K562 (cell line): ENCODE measurements around the gene YY1AP1. TPM values are rescaled to one million over a fixed set of nuclear protein-coding genes. Genes with fewer than 3 reads are reported as not detected.
"Not testable (repeated sequence)": the region's sequence is repeated elsewhere in the genome, so short reads cannot be mapped to it uniquely, and the experiment has no call there.

ENCODE experiments used
- ATAC-seq: fragments of 200-7000 bp; cut with Tn5 transposase; 3 replicates; pipeline ENCODE4 v1.9.1; 2020; ENCODE audit warnings: moderate library complexity
- BruUV-seq: library from RNA; stranded (reverse); fragments of 400-500 nt; replicated peaks from 2 replicates; lab custom pipeline; 2021; lab: Mats Ljungman, UMichigan
- CTCF ChIA-PET: fragments of 300-600 bp; formaldehyde crosslinking; extraction: SDS; loops from one replicate; lab custom pipeline; 2021; ENCODE audit warnings: low intra/inter-chr PET ratio; lab: Yijun Ruan, JAX
- POLR2A ChIA-PET: fragments of 300-600, 350-650 bp; sonication (Branson Sonifier 250); formaldehyde crosslinking; extraction: SDS; loops from one replicate; lab custom pipeline; 2021; ENCODE audit warnings: antibody characterized with exemption, inconsistent platforms; lab: Yijun Ruan, JAX
- DNase-seq, 4 experiments: peaks; one replicate each; pipeline versions ENCODE4 v3.0.0 to v3.0.0-alpha.2; 2011 to 2018; ENCODE audit warnings: low spot score in 3 of 4, mixed read lengths in 3 of 4; ENCODE audit errors: extremely low read depth in 1 of 4
- FAIRE-seq: peaks from 2 replicates; lab custom pipeline; 2011; peaks lifted over from hg19 to GRCh38; lab: Jason Lieb, UNC
- H2AFZ ChIP-seq: 2 replicates; pipeline ENCODE4 v1.6.0; 2011; ENCODE audit warnings: low read depth, low read length, control low read depth, inconsistent platforms
- H3K27ac ChIP-seq: fragments of 200-600 bp; 3 replicates; pipeline ENCODE4 v1.8.0; 2011; ENCODE audit warnings: low read depth, mild to moderate bottlenecking, control low read depth, inconsistent platforms, low read length, moderate library complexity, mixed read lengths; ENCODE audit errors: extremely low read depth
- H3K27me3 ChIP-seq, 2 experiments: fragments of 300-600 bp in 1 of 2; 2 replicates in 1 of 2; 3 replicates in 1 of 2; pipeline versions ENCODE4 v1.6.0 to v1.8.0; 2011; ENCODE audit warnings: inconsistent platforms in 2 of 2, low read length in 2 of 2, mild to moderate bottlenecking in 1 of 2, mixed read lengths in 1 of 2, moderate library complexity in 1 of 2; ENCODE audit not compliant: control insufficient read depth in 2 of 2, insufficient read depth in 2 of 2
- H3K36me3 ChIP-seq: fragments of 300-600 bp; 3 replicates; pipeline ENCODE4 v1.8.0; 2011; ENCODE audit warnings: mild to moderate bottlenecking, low read length, inconsistent platforms; ENCODE audit not compliant: control insufficient read depth, insufficient read depth
- H3K4me1 ChIP-seq, 2 experiments: fragments of 200-600 bp in 1 of 2; replicated peaks in 1 of 2; 2 replicates in 1 of 2; 3 replicates in 1 of 2; pipeline versions ENCODE4 v1.5.1 to v1.8.0; 2011; ENCODE audit warnings: inconsistent platforms in 2 of 2, low read length in 2 of 2, mild to moderate bottlenecking in 1 of 2, mixed read lengths in 1 of 2, moderate library complexity in 1 of 2; ENCODE audit not compliant: control insufficient read depth in 2 of 2, insufficient read depth in 2 of 2
- H3K4me2 ChIP-seq: 2 replicates; pipeline ENCODE4 v1.6.1; 2011; ENCODE audit warnings: low read length, control low read depth, inconsistent platforms, mixed read lengths; ENCODE audit not compliant: insufficient read depth
- H3K4me3 ChIP-seq: fragments of 200-600 bp; sonication (generic), shearing (Covaris generic); 2 replicates; pipeline ENCODE4 v1.5.1; 2016; ENCODE audit warnings: control low read depth, inconsistent platforms
- H3K79me2 ChIP-seq: fragments of 200-600 bp; 3 replicates; pipeline ENCODE4 v1.8.0; 2011; ENCODE audit warnings: low read length, inconsistent platforms; ENCODE audit not compliant: control insufficient read depth, insufficient read depth
- H3K9ac ChIP-seq, 2 experiments: 2 replicates each; pipeline versions ENCODE4 v1.6.0 to v1.6.1; 2011; ENCODE audit warnings: low read depth in 2 of 2, low read length in 2 of 2, control low read depth in 1 of 2, inconsistent platforms in 1 of 2, mild to moderate bottlenecking in 1 of 2, mixed read lengths in 1 of 2; ENCODE audit not compliant: insufficient read depth in 1 of 2
- H3K9me1 ChIP-seq: one replicate; pipeline ENCODE4 v1.6.0; 2011; ENCODE audit warnings: inconsistent platforms, mild to moderate bottlenecking, low read length, moderate library complexity; ENCODE audit not compliant: control insufficient read depth, insufficient read depth
- H3K9me3 ChIP-seq: replicated peaks from 2 replicates; pipeline ENCODE4 v1.5.1; 2011; ENCODE audit warnings: low read depth, low read length, inconsistent platforms; ENCODE audit not compliant: control insufficient read depth, insufficient read depth
- H4K20me1 ChIP-seq: replicated peaks from 2 replicates; pipeline ENCODE4 v1.6.1; 2011; ENCODE audit warnings: low read length, inconsistent platforms, mixed read lengths; ENCODE audit not compliant: control insufficient read depth, insufficient read depth
- WGBS: fragments of 100-300 bp; shearing (Covaris generic); methylation state at CpG from one replicate; pipeline ENCODE4 v1.1.6; 2016; ENCODE audit warnings: low coverage, mixed read lengths; ENCODE audit not compliant: insufficient coverage; ENCODE audit errors: missing lambda C conversion rate; 5-methylcytosine and 5-hydroxymethylcytosine counted together
- in situ Hi-C: fragments of 300-500 bp; cut with MboI; formaldehyde crosslinking; loops from 4 replicates; pipeline ENCODE4 v1.15.0; 2018; ENCODE audit warnings: inconsistent platforms, mixed read lengths
- intact Hi-C: fragments of 100-400 bp; cut with micrococcal nuclease; formaldehyde crosslinking; loops from 2 replicates; pipeline ENCODE4 v1.14.2; 2022
- polyA plus RNA-seq, 8 experiments: library from polyadenylated mRNA; depleted of rRNA in 4 of 8; stranded (reverse) in 5 of 8; unstranded in 3 of 8; fragments of >200 nt; fragmentation: Nextera tagmentation in 2 of 8; fragmentation: Illumina TruSeq in 1 of 8; extraction: Ambion mirVana in 2 of 8; extraction: Trizol in 1 of 8; gene quantifications; 2 replicates each; pipeline versions ENCODE4 v1.2.1 to v1.2.3, GENCODE V29; 2011 to 2014; ENCODE audit warnings: inconsistent platforms in 1 of 8, missing spikeins in 1 of 8
- total RNA-seq, 7 experiments: library from RNA; depleted of rRNA in 6 of 7; stranded (reverse); fragments of >200 nt in 6 of 7; fragmentation: Illumina TruSeq in 2 of 7; extraction: Trizol in 2 of 7; gene quantifications; 2 replicates each; pipeline versions ENCODE4 v1.2.1 to v1.2.3, GENCODE V29; 2011 to 2021; ENCODE audit warnings: low replicate concordance in 1 of 7
- TF ChIP-seq, protein P1 (sequence below): fragments of 450-650 bp; IDR thresholded peaks from 2 replicates; pipeline ENCODE4 v1.6.1; 2017; ENCODE audit warnings: antibody characterized with exemption, mild to moderate bottlenecking

The YY1AP1 gene
- total and polyA plus RNA-seq, 9 of the 15 experiments (the other 6 are each of a cell fraction or from before 2014, with no cell fraction given): 18.4 to 90.7 (median 42.9) TPM

DNA sequence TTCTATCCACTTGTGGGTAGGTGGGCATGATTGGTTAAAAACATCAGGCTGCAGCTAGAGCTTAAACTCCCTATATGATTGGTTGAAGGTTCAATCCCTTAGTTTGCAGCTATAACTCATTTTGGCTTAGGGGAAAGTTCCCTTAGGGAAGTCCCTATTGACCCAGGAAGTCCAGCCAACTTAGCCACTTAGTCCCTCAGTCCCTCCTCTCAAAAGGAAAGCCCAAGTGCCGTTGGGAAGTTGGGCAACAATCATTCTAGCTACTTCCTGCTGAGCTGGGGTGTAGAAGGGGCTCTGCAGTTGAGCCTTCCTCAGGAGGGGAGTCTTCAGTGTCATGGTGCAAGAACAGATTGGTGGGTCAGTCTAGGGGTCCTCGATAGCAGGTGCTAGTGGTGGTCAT is 66.4 kb downstream of the YY1AP1 start (continued):
- TF ChIP-seq, protein P1, sequence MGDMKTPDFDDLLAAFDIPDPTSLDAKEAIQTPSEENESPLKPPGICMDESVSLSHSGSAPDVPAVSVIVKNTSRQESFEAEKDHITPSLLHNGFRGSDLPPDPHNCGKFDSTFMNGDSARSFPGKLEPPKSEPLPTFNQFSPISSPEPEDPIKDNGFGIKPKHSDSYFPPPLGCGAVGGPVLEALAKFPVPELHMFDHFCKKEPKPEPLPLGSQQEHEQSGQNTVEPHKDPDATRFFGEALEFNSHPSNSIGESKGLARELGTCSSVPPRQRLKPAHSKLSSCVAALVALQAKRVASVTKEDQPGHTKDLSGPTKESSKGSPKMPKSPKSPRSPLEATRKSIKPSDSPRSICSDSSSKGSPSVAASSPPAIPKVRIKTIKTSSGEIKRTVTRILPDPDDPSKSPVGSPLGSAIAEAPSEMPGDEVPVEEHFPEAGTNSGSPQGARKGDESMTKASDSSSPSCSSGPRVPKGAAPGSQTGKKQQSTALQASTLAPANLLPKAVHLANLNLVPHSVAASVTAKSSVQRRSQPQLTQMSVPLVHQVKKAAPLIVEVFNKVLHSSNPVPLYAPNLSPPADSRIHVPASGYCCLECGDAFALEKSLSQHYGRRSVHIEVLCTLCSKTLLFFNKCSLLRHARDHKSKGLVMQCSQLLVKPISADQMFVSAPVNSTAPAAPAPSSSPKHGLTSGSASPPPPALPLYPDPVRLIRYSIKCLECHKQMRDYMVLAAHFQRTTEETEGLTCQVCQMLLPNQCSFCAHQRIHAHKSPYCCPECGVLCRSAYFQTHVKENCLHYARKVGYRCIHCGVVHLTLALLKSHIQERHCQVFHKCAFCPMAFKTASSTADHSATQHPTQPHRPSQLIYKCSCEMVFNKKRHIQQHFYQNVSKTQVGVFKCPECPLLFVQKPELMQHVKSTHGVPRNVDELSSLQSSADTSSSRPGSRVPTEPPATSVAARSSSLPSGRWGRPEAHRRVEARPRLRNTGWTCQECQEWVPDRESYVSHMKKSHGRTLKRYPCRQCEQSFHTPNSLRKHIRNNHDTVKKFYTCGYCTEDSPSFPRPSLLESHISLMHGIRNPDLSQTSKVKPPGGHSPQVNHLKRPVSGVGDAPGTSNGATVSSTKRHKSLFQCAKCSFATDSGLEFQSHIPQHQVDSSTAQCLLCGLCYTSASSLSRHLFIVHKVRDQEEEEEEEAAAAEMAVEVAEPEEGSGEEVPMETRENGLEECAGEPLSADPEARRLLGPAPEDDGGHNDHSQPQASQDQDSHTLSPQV: no peak

DNA sequence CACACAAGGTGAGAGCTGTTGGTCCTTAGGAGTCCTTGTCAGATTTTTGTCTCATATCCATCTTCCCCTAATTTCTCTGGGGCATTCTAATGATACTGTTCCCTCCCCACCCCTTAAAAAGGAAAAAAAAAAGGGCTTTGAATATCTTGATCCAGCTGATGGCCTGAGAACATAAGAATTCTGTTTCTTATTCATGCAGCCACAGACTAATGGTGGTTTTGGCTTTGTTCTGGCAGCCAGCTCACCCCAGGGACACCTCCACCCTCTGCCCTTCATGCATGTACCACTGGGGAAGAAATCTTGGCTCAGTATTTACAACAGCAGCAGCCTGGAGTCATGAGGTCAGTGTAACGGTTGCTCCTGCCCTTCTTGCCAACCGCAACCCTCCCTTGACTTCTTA is 75.3 kb downstream of the YY1AP1 start:
- not testable (repeated sequence) for FAIRE-seq
- no CpG with 5 or more reads among the region's 2 CpGs for WGBS

More for the DNA sequence above, 75.3 kb downstream of the YY1AP1 start:
- H3K9me1 ChIP-seq, BruUV-seq, H3K4me2 ChIP-seq, ATAC-seq, intact Hi-C loops, H2AFZ ChIP-seq, H4K20me1 ChIP-seq, H3K27me3 ChIP-seq, H3K27ac ChIP-seq, H3K9ac ChIP-seq, DNase-seq, H3K9me3 ChIP-seq, CTCF ChIA-PET, H3K4me3 ChIP-seq, H3K79me2 ChIP-seq: not testable (repeated sequence)
- in situ Hi-C loops: loop anchor here (5.0 kb wide), 1 partner anchor 134 kb away; no protein-coding TSS in a partner anchor
- peaks cover 17% of the 10 kb centered on the region; the same call in 2 of the 3 replicates for H3K36me3 ChIP-seq
- H3K4me1 ChIP-seq: peaks cover 0 to 13% of the 10 kb centered on the region in 2 experiments; a peak in 2 of 5 replicates
- POLR2A ChIA-PET: interaction anchor here (0.6 to 0.7 kb wide), 2 partner anchors 283 to 314 kb away, joined by 3 read pairs; no protein-coding TSS in a partner anchor
